HEK293T (cell line): ENCODE measurements around the gene EIF2B5.
"Not testable (repeated sequence)": the region's sequence is repeated elsewhere in the genome, so short reads cannot be mapped to it uniquely, and the experiment has no call there.

Source experiments
- CTCF ChIA-PET: fragments of 350-600 bp; formaldehyde crosslinking; extraction: SDS; loops from one replicate; lab custom pipeline; 2021; ENCODE audit warnings: antibody characterized with exemption, inconsistent platforms; lab: Yijun Ruan, JAX
- POLR2A ChIA-PET: fragments of 350-600 bp; formaldehyde crosslinking; extraction: SDS; loops from one replicate; lab custom pipeline; 2020; ENCODE audit warnings: antibody characterized with exemption, inconsistent platforms; lab: Yijun Ruan, JAX
- DNase-seq: peaks from one replicate; pipeline ENCODE4 v3.0.0; 2012; ENCODE audit warnings: mixed read lengths; ENCODE audit errors: extremely low spot score
- ARNT ChIP-seq: fragments of 450-650 bp; IDR thresholded peaks from 2 replicates; pipeline ENCODE4 v1.6.1; 2017; ENCODE audit warnings: mild to moderate bottlenecking
- BHLHE40 ChIP-seq: fragments of 450-650 bp; IDR thresholded peaks from 2 replicates; pipeline ENCODE4 v1.6.1; 2016; ENCODE audit warnings: mild to moderate bottlenecking, moderate library complexity, borderline replicate concordance
- CTBP1 ChIP-seq: fragments of 450-650 bp; IDR thresholded peaks from 2 replicates; pipeline ENCODE4 v1.6.1; 2016; ENCODE audit warnings: borderline replicate concordance
- ELF4 ChIP-seq: fragments of 450-650 bp; IDR thresholded peaks from 2 replicates; pipeline ENCODE4 v1.6.1; 2017; ENCODE audit warnings: antibody characterized with exemption
- FOXA1 ChIP-seq: fragments of 450-650 bp; IDR thresholded peaks from 2 replicates; pipeline ENCODE4 v1.6.1; 2016; ENCODE audit warnings: mild to moderate bottlenecking
- FOXK2 ChIP-seq: fragments of 450-650 bp; IDR thresholded peaks from 2 replicates; pipeline ENCODE4 v1.6.1; 2016; ENCODE audit warnings: mild to moderate bottlenecking
- FOXM1 ChIP-seq: fragments of 450-650 bp; IDR thresholded peaks from 2 replicates; pipeline ENCODE4 v1.6.1; 2017; ENCODE audit warnings: mild to moderate bottlenecking, borderline replicate concordance
- HDGF ChIP-seq: fragments of 450-650 bp; IDR thresholded peaks from 2 replicates; pipeline ENCODE4 v1.6.1; 2017; ENCODE audit warnings: antibody characterized with exemption, borderline replicate concordance
- L3MBTL2 ChIP-seq: fragments of 450-650 bp; conservative IDR thresholded peaks from 2 replicates; pipeline ENCODE4 v1.6.1; 2016; ENCODE audit warnings: mild to moderate bottlenecking
- LEF1 ChIP-seq: fragments of 450-650 bp; IDR thresholded peaks from 2 replicates; pipeline ENCODE4 v1.6.1; 2017; ENCODE audit warnings: mild to moderate bottlenecking, borderline replicate concordance
- NFRKB ChIP-seq: fragments of 450-650 bp; IDR thresholded peaks from 2 replicates; pipeline ENCODE4 v1.6.1; 2016; ENCODE audit warnings: mild to moderate bottlenecking, moderate library complexity
- PKNOX1 ChIP-seq: fragments of 450-650 bp; IDR thresholded peaks from 2 replicates; pipeline ENCODE4 v1.6.1; 2016
- SP1 ChIP-seq: fragments of 450-650 bp; IDR thresholded peaks from 2 replicates; pipeline ENCODE4 v1.6.1; 2017
- SUZ12 ChIP-seq: fragments of 450-650 bp; IDR thresholded peaks from 2 replicates; pipeline ENCODE4 v1.6.1; 2016; ENCODE audit warnings: mild to moderate bottlenecking
- TARDBP ChIP-seq: fragments of 450-650 bp; IDR thresholded peaks from 2 replicates; pipeline ENCODE4 v1.6.1; 2016
- ZNF384 ChIP-seq: fragments of 450-650 bp; IDR thresholded peaks from 2 replicates; pipeline ENCODE4 v1.6.1; 2016

EIF2B5 gene

GRCh38 chr3:184154885-184155643, 19.9 kb downstream of the EIF2B5 start, which contains the start of gene DVL3:
Gene DVL3 (plus strand): TSS chr3:184155377. CDS start chr3:184155636, 259 bp downstream.
- peak; percentile 56 for DNase-seq
- CTCF ChIA-PET = no interaction called here
- POLR2A ChIA-PET = interaction anchor here (0.9 to 2.1 kb wide), 4 partner anchors 12 to 36 kb away, joined by 3 to 15 read pairs (median 6); partner anchors contain the start of gene EIF2B5

GRCh38 chr3:184155644-184156521, 20.7 kb downstream of the EIF2B5 start:
- no peak for TF ChIP-seq ELF4
- ChIA-PET POLR2A (interaction anchor here (0.6 to 2.1 kb wide), 7 partner anchors 11 to 523 kb away, joined by 3 to 15 read pairs (median 3); partner anchors contain the start of gene EIF2B5), CTCF (no interaction called here)
- DNase-seq = peak; percentile 18

More at GRCh38 chr3:184154885-184155643, 19.9 kb downstream of the EIF2B5 start, which contains the start of gene DVL3:
- TF ChIP-seq FOXM1 (no peak), L3MBTL2 (peak; percentile 61)

- CTCF ChIA-PET = no interaction called here
These were observed 21.4 kb downstream of the EIF2B5 start for GRCh38 chr3:184156522-184156955.

GRCh38 chr3:184157206-184157605, 22.0 kb downstream of the EIF2B5 start:
- CTCF ChIA-PET = no interaction called here
- DNase-seq = no peak

More at GRCh38 chr3:184156522-184156955, 21.4 kb downstream of the EIF2B5 start:
- no peak for DNase-seq
- POLR2A ChIA-PET = interaction anchor here (0.6 to 2.1 kb wide), 5 partner anchors 12 to 523 kb away, joined by 3 to 15 read pairs (median 4); partner anchors contain the start of gene EIF2B5
- TF ChIP-seq HDGF (no peak), NFRKB (no peak), FOXA1 (no peak)

GRCh38 chr3:184158404-184158803, 23.2 kb downstream of the EIF2B5 start:
- ChIA-PET CTCF (no interaction called here), POLR2A (no interaction called here)
- TF ChIP-seq L3MBTL2 = no peak
- no peak for TF ChIP-seq PKNOX1
- no peak for TF ChIP-seq CTBP1
- no peak for TF ChIP-seq LEF1
- no peak for TF ChIP-seq FOXM1
- TF ChIP-seq ZNF384 = no peak
- DNase-seq = no peak

More at GRCh38 chr3:184157206-184157605, 22.0 kb downstream of the EIF2B5 start:
- POLR2A ChIA-PET = no interaction called here
- TF ChIP-seq BHLHE40 = no peak
- TF ChIP-seq FOXA1 = no peak
- no peak for TF ChIP-seq TARDBP
- TF ChIP-seq FOXM1 = no peak
- TF ChIP-seq HDGF = no peak
- TF ChIP-seq CTBP1 = no peak
- TF ChIP-seq ELF4 = no peak
- no peak for TF ChIP-seq LEF1
- no peak for TF ChIP-seq L3MBTL2
- TF ChIP-seq FOXK2 = no peak
- TF ChIP-seq SUZ12 = no peak
- TF ChIP-seq ZNF384 = no peak
- TF ChIP-seq ARNT = no peak
- TF ChIP-seq SP1 = no peak
- TF ChIP-seq NFRKB = no peak
- TF ChIP-seq PKNOX1 = no peak

- ChIA-PET POLR2A (interaction anchor here (0.6 kb wide), 1 partner anchor 16 kb away, joined by 3 read pairs; no protein-coding TSS in a partner anchor), CTCF (no interaction called here)
- no peak for DNase-seq
- TF ChIP-seq ZNF384 (no peak), ELF4 (no peak), HDGF (no peak), PKNOX1 (no peak), TARDBP (no peak), FOXA1 (no peak), NFRKB (no peak)
These were observed 25.3 kb downstream of the EIF2B5 start for GRCh38 chr3:184160456-184160855.

- DNase-seq, CTCF ChIA-PET: not testable (repeated sequence)
- POLR2A ChIA-PET = interaction anchor here (1.2 kb wide), 1 partner anchor 14 kb away, joined by 3 read pairs; no protein-coding TSS in a partner anchor
These were observed 27.5 kb downstream of the EIF2B5 start for GRCh38 chr3:184162571-184163070.
